H1 (cell line): ENCODE data around the gene MIS18A.

ENCODE experiments used
- CREB1 ChIP-seq: IDR thresholded peaks from 2 replicates; pipeline ENCODE4 v1.6.1; 2012; ENCODE audit warnings: inconsistent platforms
- RAD21 ChIP-seq, 2 experiments: IDR thresholded peaks in 1 of 2; conservative IDR thresholded peaks in 1 of 2; 2 replicates each; pipeline ENCODE4 v1.6.1; 2011; ENCODE audit warnings: low read depth in 2 of 2, low read length in 2 of 2, improper control_type of control experiment in 1 of 2, inconsistent platforms in 1 of 2, mild to moderate bottlenecking in 1 of 2, moderate library complexity in 1 of 2
- TF ChIP-seq, protein P1 (sequence below), 3 experiments: IDR thresholded peaks; 1 replicate in 2 of 3; 2 replicates in 1 of 3; pipeline versions ENCODE4 v1.5.1 to v1.6.1; 2011; ENCODE audit warnings: low read length in 3 of 3, mild to moderate bottlenecking in 3 of 3, inconsistent platforms in 2 of 3, low read depth in 1 of 3, moderate library complexity in 1 of 3; ENCODE audit not compliant: insufficient read depth in 1 of 3; ENCODE audit errors: control extremely low read depth in 1 of 3
- TF ChIP-seq, protein P2 (sequence below): IDR thresholded peaks from 2 replicates; pipeline ENCODE4 v1.6.1; 2011; ENCODE audit warnings: low read length, improper control_type of control experiment

DNA sequence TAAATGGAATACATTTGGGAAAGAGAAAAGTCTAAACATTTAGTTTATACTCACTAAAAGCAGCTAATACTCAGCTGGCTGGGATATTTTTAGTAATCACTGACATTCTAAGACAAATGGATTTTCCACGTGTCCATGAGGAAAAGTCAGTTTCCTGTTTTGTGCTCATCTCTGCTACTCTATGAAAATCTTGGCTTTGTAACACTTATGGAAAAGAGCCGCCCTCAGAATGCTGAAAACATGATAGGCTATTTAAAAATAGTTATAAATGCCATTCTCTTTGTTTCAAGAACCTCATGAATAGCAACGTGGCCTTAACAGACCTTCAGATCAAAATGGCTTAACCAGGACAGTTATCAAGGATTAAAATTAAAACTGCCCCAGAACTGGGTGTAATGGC, 49.7 kb upstream of the MIS18A start:
- TF ChIP-seq, protein P1, sequence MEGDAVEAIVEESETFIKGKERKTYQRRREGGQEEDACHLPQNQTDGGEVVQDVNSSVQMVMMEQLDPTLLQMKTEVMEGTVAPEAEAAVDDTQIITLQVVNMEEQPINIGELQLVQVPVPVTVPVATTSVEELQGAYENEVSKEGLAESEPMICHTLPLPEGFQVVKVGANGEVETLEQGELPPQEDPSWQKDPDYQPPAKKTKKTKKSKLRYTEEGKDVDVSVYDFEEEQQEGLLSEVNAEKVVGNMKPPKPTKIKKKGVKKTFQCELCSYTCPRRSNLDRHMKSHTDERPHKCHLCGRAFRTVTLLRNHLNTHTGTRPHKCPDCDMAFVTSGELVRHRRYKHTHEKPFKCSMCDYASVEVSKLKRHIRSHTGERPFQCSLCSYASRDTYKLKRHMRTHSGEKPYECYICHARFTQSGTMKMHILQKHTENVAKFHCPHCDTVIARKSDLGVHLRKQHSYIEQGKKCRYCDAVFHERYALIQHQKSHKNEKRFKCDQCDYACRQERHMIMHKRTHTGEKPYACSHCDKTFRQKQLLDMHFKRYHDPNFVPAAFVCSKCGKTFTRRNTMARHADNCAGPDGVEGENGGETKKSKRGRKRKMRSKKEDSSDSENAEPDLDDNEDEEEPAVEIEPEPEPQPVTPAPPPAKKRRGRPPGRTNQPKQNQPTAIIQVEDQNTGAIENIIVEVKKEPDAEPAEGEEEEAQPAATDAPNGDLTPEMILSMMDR (IDR thresholded peaks at IDR 0.05; ENCODE audit: control extremely low read depth in 1 of 3, insufficient read depth in 1 of 3, low read depth in 1 of 3, low read length in 3 of 3), result no peak
- no peak for TF ChIP-seq CREB1
- no peak for TF ChIP-seq RAD21 (IDR thresholded peaks at IDR 0.05 in 1 of 2, conservative IDR thresholded peaks at IDR 0.05 in 1 of 2; ENCODE audit: low read depth in 2 of 2, low read length in 2 of 2)
- TF ChIP-seq, protein P2, sequence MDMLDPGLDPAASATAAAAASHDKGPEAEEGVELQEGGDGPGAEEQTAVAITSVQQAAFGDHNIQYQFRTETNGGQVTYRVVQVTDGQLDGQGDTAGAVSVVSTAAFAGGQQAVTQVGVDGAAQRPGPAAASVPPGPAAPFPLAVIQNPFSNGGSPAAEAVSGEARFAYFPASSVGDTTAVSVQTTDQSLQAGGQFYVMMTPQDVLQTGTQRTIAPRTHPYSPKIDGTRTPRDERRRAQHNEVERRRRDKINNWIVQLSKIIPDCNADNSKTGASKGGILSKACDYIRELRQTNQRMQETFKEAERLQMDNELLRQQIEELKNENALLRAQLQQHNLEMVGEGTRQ, result no peak
